Measurements from ENCODE around the gene GLYATL1B.
"Not testable (repeated sequence)": the region's sequence is repeated elsewhere in the genome, so short reads cannot be mapped to it uniquely, and the experiment has no call there.

Gene GLYATL1B

DNA sequence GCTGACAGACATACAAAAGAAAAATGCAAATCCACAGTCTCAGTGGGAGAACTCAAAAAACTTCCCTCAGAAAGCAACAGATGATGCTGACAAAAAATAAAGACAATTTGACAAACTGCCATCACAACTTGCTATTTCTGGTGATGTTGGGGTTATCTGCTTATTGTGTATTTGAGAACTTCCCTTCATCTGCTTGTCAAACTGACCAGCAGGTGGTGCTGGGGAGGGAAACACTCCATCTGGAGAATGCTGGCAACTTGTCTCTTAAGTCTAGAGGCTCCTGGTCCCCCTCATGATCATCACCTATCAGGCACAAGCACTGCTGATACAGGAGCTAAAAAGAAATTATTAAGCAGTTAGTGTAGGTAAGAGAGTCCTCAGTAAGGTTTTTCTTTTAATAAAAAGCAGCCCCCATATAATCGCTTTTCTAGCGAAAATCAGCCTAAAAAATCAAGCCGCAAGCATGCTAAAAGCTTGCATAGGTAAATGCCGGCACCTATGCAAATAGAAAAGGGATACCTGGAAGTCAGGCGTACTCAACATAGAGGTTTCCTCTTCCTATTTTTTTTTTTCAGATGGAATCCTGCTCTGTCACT, 11.1 kb downstream of the GLYATL1B start:
- Histone ChIP-seq H3K36me3 (ENCODE audit: insufficient read depth, low read length) (no peaks in the 10 kb centered on the region), H3K4me3 (ENCODE audit: low read depth, low read length) (no peak overlapping the region), H3K27ac (ENCODE audit: low read depth, low read length) (no peak overlapping the region), H3K79me2 (ENCODE audit: control insufficient read depth, insufficient read depth, low read length, unreplicated experiment) (no peaks in the 10 kb centered on the region), H2AFZ (ENCODE audit: low read length, unreplicated experiment) (no peak overlapping the region), H3K4me1 (ENCODE audit: control insufficient read depth, insufficient read depth, low read length, unreplicated experiment) (no peaks in the 10 kb centered on the region), H3K27me3 (ENCODE audit: insufficient read depth, low read length) (peaks cover 23% of the 10 kb centered on the region)

DNA sequence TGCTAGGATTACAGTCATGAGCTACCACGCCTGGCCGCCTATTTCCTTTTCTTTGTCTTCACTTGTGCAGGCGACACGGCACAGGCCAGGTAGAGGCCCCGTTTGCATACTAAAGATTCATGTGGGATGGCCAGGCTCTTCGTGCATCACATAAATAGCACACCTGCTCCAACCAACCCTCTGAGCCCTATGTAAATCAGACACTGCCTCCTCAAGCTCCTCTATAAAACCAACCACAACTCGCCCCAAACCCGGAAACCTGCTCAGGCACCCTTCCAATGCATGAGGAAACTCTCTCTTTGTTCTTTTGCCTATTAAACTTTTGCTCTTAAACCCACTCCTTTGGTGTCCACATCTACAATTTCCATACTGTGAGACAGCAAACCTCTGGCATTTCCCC, 11.8 kb downstream of the GLYATL1B start:
- H3K4me3 ChIP-seq (ENCODE audit: low read depth, low read length); H2AFZ ChIP-seq (ENCODE audit: low read length, unreplicated experiment); H3K36me3 ChIP-seq (ENCODE audit: insufficient read depth, low read length); H3K27ac ChIP-seq (ENCODE audit: low read depth, low read length); H3K4me1 ChIP-seq (ENCODE audit: control insufficient read depth, insufficient read depth, low read length, unreplicated experiment); H3K79me2 ChIP-seq (ENCODE audit: control insufficient read depth, insufficient read depth, low read length, unreplicated experiment): not testable (repeated sequence)
- H3K27me3 ChIP-seq (ENCODE audit: insufficient read depth, low read length) = peaks cover 16% of the 10 kb centered on the region

DNA sequence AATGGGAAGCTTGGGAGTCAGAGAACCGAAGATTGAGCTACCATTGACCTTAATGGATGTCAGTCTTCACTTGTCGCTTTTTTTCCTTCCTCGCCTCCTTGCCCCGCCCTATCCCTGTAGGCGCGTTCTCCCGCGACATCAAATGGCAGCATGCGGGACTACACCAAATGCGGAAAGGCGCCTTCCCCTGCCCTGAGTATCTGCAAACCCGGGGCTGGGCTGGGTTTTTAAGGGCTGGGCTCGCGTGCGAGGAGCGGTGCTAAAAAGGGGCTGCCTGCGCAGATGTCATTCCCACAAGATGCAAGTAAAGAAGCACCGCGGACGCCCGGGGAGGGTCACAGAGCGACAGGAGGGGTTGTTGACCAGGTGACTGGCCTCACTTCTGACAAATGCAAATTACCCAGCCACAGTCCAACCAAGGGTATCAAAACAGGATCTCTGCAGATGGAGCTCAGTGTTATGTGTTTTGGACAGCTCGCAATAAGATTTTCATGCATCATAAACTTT, 16.2 kb downstream of the GLYATL1B start:
- Histone ChIP-seq H3K4me3 (ENCODE audit: low read depth, low read length) (peak overlapping the region; percentile 76), H2AFZ (ENCODE audit: low read length, unreplicated experiment) (peak overlapping the region; percentile 75), H3K79me2 (ENCODE audit: control insufficient read depth, insufficient read depth, low read length, unreplicated experiment) (no peaks in the 10 kb centered on the region), H3K4me1 (ENCODE audit: control insufficient read depth, insufficient read depth, low read length, unreplicated experiment) (no peaks in the 10 kb centered on the region), H3K36me3 (ENCODE audit: insufficient read depth, low read length) (no peaks in the 10 kb centered on the region), H3K27me3 (ENCODE audit: insufficient read depth, low read length) (peaks cover 11% of the 10 kb centered on the region), H3K27ac (ENCODE audit: low read depth, low read length) (no peak overlapping the region)

DNA sequence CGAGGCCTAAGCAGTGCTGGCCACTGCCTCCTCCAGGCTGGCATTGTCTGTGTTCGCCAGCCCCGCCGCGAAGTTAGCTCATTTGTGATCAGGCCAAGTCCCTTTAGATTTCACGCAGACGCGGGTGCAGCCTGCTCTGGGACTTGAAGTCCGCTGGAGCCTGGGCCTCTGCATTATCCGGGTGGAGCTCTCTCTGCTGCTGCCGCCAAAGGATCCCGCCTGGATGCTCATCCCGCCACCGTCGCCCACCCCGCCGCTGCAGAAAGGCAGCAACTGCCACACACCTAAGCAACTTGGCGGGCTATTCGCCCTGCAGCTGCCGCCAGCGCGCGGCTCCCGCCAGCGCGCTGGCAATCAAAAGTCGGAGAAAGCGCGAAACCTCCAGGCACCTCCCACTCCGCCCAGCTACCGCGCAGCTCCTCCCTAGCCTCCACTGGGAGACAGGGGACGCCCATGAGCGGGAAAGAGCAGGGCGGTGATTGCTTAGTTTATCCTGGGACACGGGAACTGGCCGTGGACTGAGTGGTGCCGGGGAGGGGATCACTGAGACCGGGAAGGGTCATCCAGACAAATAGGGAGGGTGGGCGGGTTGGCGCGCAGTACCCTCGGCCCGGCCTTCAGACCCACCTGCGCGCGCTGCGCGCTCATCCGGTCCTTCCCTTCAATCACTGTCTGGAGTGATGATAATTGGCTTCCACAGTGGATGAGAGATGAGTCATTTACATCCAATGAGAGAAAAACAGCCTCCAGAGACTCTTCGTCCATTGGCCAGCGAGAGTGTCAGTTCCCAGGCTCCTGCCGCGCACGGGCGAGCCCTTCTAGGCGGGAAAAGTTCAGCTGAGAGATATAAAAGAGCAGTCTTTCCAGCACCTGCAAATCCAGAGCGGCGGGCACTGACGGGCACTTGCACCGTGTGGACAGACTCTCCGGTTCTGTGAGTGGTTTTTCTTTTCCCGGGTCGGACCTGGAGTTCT, 20.5 kb downstream of the GLYATL1B start, which contains the start of gene FAM111B:
Gene FAM111B, plus strand, starts transcription at position 875 of the 974 bp plus-strand sequence. CDS start 2,389 bp downstream, outside the sequence.
- no peaks in the 10 kb centered on the region for H3K79me2 ChIP-seq (ENCODE audit: control insufficient read depth, insufficient read depth, low read length, unreplicated experiment)
- no peaks in the 10 kb centered on the region for H3K27me3 ChIP-seq (ENCODE audit: insufficient read depth, low read length)
- H3K4me1 ChIP-seq (ENCODE audit: control insufficient read depth, insufficient read depth, low read length, unreplicated experiment) = peaks cover 9% of the 10 kb centered on the region
- H3K27ac ChIP-seq (ENCODE audit: low read depth, low read length) = no peak within 1 kb of the TSS
- H3K36me3 ChIP-seq (ENCODE audit: insufficient read depth, low read length) = peaks cover 16% of the 10 kb centered on the region
- peak within 1 kb of the TSS; percentile 83 for H2AFZ ChIP-seq (ENCODE audit: low read length, unreplicated experiment)
- H3K4me3 ChIP-seq (ENCODE audit: low read depth, low read length) = peak within 1 kb of the TSS; percentile 84

DNA sequence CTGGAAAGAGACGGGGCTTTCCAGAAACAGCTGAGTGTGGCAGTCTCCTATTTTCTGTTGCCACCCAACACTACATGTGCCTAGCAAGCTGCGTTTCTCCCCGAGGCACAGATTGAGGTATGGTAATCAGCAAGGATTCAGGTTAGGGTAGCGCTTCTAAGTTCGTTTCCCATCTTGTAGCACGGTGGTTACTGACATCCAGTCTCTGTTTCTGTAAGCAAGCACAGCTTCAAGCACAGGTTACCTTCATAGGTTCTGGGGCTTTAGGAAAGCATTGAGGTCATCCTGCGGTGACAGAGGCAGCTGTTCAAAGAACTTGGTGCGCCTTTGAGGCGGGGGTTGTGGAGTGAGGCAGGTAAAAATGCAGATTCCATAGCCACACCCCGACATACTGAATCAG, 21.6 kb downstream of the GLYATL1B start:
- H3K4me1 ChIP-seq (ENCODE audit: control insufficient read depth, insufficient read depth, low read length, unreplicated experiment); H3K27ac ChIP-seq (ENCODE audit: low read depth, low read length); H3K27me3 ChIP-seq (ENCODE audit: insufficient read depth, low read length); H3K79me2 ChIP-seq (ENCODE audit: control insufficient read depth, insufficient read depth, low read length, unreplicated experiment): not testable (repeated sequence)
- H2AFZ ChIP-seq (ENCODE audit: low read length, unreplicated experiment) = peak overlapping the region; percentile 83
- H3K36me3 ChIP-seq (ENCODE audit: insufficient read depth, low read length) = peaks cover 17% of the 10 kb centered on the region
- peak overlapping the region; percentile 84 for H3K4me3 ChIP-seq (ENCODE audit: low read depth, low read length)

DNA sequence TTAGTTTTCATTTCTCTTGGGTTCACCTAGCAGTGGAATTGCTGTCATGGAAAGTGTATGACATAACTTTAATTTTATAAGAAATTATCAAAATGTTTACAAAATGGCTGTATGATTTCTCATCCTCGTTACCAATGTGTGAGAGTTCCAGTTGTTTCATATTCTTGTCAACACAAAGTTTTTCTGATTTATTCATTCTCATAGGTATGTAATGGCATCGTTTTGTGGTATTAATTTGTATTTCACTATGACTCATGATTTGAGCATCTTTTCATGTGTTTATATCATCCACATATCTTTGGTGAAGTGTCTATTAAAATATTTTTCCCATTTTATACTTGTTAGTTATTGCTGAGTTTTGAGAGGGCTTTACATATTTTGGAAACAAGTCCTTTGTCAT, 26.4 kb downstream of the GLYATL1B start:
- no peak overlapping the region for H3K27ac ChIP-seq (ENCODE audit: low read depth, low read length)
- H2AFZ ChIP-seq (ENCODE audit: low read length, unreplicated experiment) = no peak overlapping the region
- no peaks in the 10 kb centered on the region for H3K27me3 ChIP-seq (ENCODE audit: insufficient read depth, low read length)
- no peaks in the 10 kb centered on the region for H3K79me2 ChIP-seq (ENCODE audit: control insufficient read depth, insufficient read depth, low read length, unreplicated experiment)
- no peak overlapping the region for H3K4me3 ChIP-seq (ENCODE audit: low read depth, low read length)
- peaks cover 38% of the 10 kb centered on the region for H3K36me3 ChIP-seq (ENCODE audit: insufficient read depth, low read length)
- H3K4me1 ChIP-seq (ENCODE audit: control insufficient read depth, insufficient read depth, low read length, unreplicated experiment) = peaks cover 9% of the 10 kb centered on the region

DNA sequence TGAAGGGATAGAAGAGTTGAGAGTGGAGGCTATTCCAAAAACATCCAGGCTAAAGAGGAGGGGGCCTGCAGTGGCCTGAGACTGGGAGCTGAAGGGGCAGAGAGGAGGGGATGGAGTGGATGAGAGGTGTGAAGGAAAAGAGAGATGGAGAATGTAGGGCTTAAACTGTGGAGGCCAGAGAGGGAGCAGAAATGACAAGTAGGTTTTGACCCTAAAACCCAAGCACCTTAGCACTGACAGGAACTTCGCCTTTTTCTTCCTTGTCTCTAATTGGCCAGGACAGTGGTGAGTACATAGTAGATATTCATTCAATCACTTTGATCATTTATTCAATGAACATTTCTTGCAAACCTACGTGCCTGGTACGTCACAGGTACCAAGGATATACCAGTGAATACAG, 28.2 kb downstream of the GLYATL1B start:
- H3K4me3 ChIP-seq (ENCODE audit: low read depth, low read length) = no peak overlapping the region
- no peaks in the 10 kb centered on the region for H3K27me3 ChIP-seq (ENCODE audit: insufficient read depth, low read length)
- H3K27ac ChIP-seq (ENCODE audit: low read depth, low read length) = no peak overlapping the region
- H3K79me2 ChIP-seq (ENCODE audit: control insufficient read depth, insufficient read depth, low read length, unreplicated experiment) = no peaks in the 10 kb centered on the region
- no peak overlapping the region for H2AFZ ChIP-seq (ENCODE audit: low read length, unreplicated experiment)
- H3K4me1 ChIP-seq (ENCODE audit: control insufficient read depth, insufficient read depth, low read length, unreplicated experiment) = no peaks in the 10 kb centered on the region
- H3K36me3 ChIP-seq (ENCODE audit: insufficient read depth, low read length) = peaks cover 54% of the 10 kb centered on the region

DNA sequence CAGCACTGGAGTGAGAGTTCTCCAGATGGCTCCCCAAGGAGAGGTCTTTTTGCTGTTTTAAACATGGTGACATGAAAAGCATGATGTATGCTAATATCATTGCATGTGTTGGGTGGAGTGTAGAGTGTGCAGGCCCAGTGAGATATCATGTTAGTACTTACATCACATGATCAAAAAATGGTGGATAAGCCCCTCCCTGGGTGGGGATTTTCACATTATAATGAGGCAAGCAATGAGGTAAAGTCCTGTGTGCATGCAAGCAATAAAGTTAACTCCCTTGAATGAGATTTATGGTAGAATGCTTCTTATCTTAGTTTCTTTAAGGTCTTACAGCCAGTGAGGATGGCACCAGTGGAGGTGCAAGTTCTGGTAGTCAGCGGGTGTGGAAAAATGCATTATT, 29.4 kb downstream of the GLYATL1B start:
- H2AFZ ChIP-seq (ENCODE audit: low read length, unreplicated experiment) = no peak overlapping the region
- H3K36me3 ChIP-seq (ENCODE audit: insufficient read depth, low read length) = peaks cover 55% of the 10 kb centered on the region
- no peak overlapping the region for H3K27ac ChIP-seq (ENCODE audit: low read depth, low read length)
- no peak overlapping the region for H3K4me3 ChIP-seq (ENCODE audit: low read depth, low read length)
- no peaks in the 10 kb centered on the region for H3K4me1 ChIP-seq (ENCODE audit: control insufficient read depth, insufficient read depth, low read length, unreplicated experiment)
- H3K79me2 ChIP-seq (ENCODE audit: control insufficient read depth, insufficient read depth, low read length, unreplicated experiment) = no peaks in the 10 kb centered on the region
- H3K27me3 ChIP-seq (ENCODE audit: insufficient read depth, low read length) = no peaks in the 10 kb centered on the region

DNA sequence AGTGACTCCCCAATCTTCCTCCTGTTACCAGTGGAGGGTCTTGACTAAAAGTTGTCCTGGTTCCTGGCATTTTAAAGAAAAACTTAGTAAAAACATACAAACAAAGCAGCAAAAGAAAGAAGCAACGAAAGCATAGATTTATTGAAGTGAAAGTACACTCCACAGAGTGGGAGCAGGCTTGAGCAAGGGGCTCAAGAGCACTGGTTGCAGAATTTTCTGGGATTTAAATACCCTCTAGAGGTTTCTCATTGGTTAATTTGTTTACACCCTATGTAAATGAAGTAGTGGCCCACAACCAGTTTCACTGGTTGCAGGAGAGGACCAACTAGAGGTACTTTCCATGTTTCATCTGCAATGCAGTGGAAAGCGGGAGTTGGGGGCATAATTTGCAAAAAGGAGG, 31.7 kb downstream of the GLYATL1B start:
- no peaks in the 10 kb centered on the region for H3K79me2 ChIP-seq (ENCODE audit: control insufficient read depth, insufficient read depth, low read length, unreplicated experiment)
- H3K27me3 ChIP-seq (ENCODE audit: insufficient read depth, low read length) = no peaks in the 10 kb centered on the region
- H3K27ac ChIP-seq (ENCODE audit: low read depth, low read length) = no peak overlapping the region
- no peak overlapping the region for H2AFZ ChIP-seq (ENCODE audit: low read length, unreplicated experiment)
- peaks cover 50% of the 10 kb centered on the region for H3K36me3 ChIP-seq (ENCODE audit: insufficient read depth, low read length)
- no peak overlapping the region for H3K4me3 ChIP-seq (ENCODE audit: low read depth, low read length)
- no peaks in the 10 kb centered on the region for H3K4me1 ChIP-seq (ENCODE audit: control insufficient read depth, insufficient read depth, low read length, unreplicated experiment)

DNA sequence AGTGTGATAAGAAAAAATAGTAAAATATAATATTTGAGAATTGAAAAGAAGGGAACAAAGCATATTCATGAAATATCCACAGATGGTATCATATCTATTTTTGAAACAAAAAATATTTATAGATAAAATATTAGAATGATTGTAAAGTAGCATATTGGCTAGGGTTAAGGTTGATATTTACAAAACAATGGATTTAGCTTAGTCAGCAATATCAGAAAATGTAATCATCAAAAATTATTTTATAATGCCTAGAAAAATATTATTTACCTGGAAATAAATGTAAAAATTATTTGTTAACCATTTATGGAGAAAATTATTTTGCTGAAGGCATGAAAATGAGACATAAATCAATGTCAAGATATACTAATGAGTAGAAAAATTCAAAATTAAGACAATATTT, 33.7 kb downstream of the GLYATL1B start:
- no peaks in the 10 kb centered on the region for H3K4me1 ChIP-seq (ENCODE audit: control insufficient read depth, insufficient read depth, low read length, unreplicated experiment)
- H2AFZ ChIP-seq (ENCODE audit: low read length, unreplicated experiment) = no peak overlapping the region
- no peaks in the 10 kb centered on the region for H3K79me2 ChIP-seq (ENCODE audit: control insufficient read depth, insufficient read depth, low read length, unreplicated experiment)
- H3K36me3 ChIP-seq (ENCODE audit: insufficient read depth, low read length) = peaks cover 55% of the 10 kb centered on the region
- H3K27ac ChIP-seq (ENCODE audit: low read depth, low read length) = no peak overlapping the region
- H3K4me3 ChIP-seq (ENCODE audit: low read depth, low read length) = no peak overlapping the region
- H3K27me3 ChIP-seq (ENCODE audit: insufficient read depth, low read length) = no peaks in the 10 kb centered on the region
